Measurements from ENCODE around the gene CDH4.

Gene CDH4

DNA sequence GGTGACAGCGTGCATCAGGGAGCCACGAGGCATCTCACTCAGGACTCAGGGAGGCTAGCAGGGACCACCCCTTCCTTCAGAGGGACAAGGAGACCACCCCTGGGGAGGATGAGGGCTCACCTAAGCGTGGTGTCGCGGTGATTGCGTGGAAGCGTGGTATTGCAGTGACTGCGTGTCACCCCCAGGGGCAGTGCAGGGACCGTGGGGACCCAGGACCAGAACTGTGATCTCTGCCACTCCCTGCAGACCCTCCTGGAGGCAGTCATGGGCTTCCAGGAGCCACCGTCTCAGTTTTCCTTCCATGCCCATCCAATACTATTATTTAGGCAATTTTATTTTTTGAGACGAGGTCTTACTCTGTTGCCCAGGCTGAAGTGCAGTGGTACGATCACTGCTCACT lies 666.5 kb downstream of the CDH4 start:
- DNase-seq (ENCODE audit: low read depth), result no peak

- no peak for DNase-seq (ENCODE audit: low read depth)
Observed at GRCh38 chr20:61919239-61919638, 667.2 kb downstream of the CDH4 start.

GRCh38 chr20:61919675-61920365 lies 667.8 kb downstream of the CDH4 start:
- DNase-seq (ENCODE audit: low read depth), result no peak

GRCh38 chr20:61922411-61922810 lies 670.4 kb downstream of the CDH4 start:
- no peak for DNase-seq (ENCODE audit: low read depth)

DNA sequence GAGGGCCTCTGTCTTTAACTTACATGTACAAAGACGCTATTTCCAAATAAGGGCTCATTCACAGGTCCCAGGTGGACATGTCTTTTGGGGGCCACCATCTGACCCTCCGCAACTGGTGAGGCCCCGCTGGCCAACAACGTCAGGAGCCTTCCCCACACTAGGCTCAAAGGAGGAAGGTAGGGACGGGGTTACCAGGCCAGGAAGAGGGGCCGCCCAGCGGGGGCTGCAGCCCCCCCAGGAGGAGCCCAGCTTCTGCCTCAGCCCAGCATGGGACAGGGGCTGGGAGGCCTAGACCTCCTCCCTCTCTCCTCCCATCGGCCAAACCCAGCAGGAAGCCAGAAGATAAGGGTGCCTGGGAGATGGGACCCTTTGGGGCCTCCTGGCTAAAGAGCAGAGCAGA lies 670.9 kb downstream of the CDH4 start:
- DNase-seq (ENCODE audit: low read depth), result no peak

- DNase-seq (ENCODE audit: low read depth), result no peak
Observed at GRCh38 chr20:61923371-61924166, 671.5 kb downstream of the CDH4 start.

DNA sequence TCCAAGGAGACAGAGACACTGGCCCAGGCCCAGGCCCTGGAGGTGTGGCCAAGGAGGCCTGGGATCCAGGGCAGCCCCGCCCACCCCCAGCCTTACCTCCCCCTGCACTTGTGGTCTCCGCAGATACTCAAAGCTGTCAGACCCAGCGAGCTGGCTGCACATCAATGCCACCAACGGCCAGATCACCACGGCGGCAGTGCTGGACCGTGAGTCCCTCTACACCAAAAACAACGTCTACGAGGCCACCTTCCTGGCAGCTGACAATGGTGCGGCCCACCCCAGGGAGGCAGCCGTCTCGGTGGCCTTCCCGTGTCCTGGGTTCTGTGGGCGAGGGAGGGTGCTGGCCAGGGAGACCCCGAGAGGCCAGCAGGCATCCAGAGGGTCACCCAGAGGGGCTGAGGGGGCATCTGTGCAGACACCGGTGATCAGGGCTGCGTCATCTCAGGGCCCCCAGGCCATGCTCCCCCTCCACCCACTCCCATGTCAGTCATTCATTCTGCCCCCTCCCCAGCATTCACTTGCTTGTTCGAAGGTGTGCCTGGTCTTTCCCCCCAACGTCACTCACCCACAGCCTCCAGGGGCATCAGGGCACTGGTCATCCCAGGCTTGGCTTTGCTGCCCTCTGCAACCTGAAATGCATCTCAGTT lies 672.3 kb downstream of the CDH4 start:
- DNase-seq (ENCODE audit: low read depth), result no peak

DNA sequence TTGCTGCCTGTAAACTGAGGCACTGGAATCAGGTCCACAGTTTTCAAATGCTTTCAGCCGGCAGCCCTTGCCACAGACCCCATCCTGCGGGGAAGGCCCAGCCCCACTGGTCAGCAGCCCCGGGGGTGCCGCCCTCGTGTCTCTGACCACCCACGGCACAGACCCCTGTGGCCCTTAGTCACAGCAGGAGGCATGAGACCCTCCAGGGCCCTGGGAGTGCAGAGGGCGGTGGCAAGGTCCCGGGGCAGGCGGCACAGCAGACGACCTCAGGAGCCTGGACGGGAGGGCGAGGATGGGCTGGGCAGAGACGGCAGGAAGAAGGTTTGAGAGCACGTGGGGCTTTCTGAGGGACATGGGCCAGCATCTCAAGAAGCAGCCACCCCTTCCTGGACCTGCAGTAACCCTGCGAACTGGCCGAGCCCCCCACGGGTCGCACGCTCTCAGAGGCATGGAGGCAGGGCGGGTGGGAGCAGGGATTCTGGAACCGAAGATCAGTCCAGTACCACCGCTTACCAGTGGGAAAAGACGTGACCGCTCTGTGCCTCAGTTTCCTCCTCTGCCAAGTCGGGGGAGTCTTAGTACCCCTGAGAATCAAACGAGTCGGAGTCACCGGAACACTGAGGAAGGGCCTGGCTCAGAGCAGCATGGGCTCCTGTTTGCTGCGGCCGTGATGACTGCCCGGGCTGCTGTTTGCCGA lies 672.9 kb downstream of the CDH4 start:
- DNase-seq (ENCODE audit: low read depth), result no peak

DNA sequence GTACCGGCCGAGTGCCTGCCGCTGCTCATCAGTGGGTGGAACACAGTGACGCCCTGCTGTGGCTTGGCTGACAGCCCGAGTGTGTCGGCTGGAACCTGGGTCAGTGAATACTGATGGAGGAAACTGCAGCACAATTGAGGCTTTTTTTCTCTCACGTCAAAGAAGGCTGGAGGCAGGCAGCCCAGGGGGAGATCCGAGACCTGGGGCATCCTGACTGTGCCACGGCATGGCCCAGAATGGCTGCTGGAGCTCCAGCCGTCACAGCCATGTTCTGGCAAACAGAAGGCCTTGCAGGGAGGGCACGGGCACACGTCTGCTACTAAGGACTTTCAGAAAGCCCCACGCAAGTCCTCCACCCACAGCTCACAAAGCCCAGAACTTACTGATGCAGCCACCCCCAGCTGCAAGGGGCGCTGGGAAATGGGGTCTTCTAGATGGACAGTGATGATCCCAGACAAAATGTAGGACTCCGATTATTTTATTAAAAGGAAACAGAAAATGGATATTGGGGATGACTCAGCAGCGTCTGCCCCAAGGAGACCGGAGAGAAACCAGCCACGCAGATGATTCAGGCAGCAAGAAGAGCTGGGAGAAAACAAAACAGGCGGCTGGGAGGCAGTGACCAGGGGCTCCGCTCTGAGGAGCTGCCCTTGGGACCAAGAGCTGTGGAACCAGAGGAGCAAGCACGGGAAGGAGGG lies 673.6 kb downstream of the CDH4 start:
- no peak for DNase-seq (ENCODE audit: low read depth)

GRCh38 chr20:61926253-61926613 lies 674.2 kb downstream of the CDH4 start:
- DNase-seq (ENCODE audit: low read depth), result no peak

DNA sequence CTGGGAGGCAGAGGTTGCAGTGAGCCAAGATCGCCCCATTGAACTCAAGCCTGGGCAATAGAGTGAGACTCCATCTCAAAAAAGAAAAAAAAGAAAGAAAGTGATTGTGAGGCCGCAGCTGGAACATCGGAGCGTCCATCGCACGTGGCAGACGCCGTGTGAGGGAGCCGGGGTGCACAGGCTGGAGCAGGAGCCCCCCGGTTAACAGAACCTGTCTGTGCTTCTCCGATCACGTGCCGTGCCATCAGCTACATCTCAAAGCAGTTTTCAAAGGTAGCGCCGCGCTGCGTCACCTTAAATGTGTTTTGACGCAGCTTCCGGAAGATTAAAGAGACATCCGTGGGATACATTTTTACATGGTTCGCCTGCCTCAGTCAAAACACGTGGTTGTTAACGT lies 674.7 kb downstream of the CDH4 start:
- no peak for DNase-seq (ENCODE audit: low read depth)

- DNase-seq (ENCODE audit: low read depth), result no peak
Observed at GRCh38 chr20:61927193-61927825, 675.2 kb downstream of the CDH4 start.

DNA sequence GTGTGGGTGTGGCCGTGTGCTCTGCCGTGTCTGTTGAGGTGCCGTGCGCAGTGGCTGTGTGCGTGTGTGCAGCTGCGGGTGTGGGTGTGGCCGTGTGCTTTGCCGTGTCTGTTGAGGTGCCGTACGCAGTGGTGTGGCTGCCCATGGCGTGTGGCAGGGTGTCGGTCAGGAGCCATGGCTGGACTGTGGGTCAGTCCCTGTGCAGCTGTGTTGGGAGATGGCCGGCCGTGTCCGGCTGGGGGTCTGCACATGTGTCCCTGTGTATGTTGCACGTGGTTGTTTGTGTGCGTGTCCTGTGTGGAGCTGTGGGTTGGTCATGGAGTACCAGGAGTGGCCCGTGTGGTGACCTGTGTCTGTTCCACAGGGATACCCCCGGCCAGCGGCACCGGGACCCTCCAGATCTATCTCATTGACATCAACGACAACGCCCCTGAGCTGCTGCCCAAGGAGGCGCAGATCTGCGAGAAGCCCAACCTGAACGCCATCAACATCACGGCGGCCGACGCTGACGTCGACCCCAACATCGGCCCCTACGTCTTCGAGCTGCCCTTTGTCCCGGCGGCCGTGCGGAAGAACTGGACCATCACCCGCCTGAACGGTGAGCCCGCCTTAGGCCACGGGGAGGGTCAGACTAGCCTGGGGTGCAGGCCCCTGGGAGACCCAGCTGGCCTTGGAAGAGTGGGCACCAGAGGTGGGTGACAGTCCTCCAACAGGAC lies 675.9 kb downstream of the CDH4 start:
- no peak for DNase-seq (ENCODE audit: low read depth)

DNA sequence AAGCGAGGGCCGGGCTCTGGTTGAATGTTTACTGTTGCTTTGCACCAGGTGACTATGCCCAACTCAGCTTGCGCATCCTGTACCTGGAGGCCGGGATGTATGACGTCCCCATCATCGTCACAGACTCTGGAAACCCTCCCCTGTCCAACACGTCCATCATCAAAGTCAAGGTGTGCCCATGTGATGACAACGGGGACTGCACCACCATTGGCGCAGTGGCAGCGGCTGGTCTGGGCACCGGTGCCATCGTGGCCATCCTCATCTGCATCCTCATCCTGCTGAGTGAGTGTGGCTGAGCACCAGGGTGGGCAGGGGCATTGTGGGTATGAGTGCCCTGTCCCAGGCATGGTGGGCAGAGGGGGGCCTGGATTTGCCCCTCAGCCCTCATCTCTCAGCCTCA lies 677.5 kb downstream of the CDH4 start:
- no peak for DNase-seq (ENCODE audit: low read depth)

DNA sequence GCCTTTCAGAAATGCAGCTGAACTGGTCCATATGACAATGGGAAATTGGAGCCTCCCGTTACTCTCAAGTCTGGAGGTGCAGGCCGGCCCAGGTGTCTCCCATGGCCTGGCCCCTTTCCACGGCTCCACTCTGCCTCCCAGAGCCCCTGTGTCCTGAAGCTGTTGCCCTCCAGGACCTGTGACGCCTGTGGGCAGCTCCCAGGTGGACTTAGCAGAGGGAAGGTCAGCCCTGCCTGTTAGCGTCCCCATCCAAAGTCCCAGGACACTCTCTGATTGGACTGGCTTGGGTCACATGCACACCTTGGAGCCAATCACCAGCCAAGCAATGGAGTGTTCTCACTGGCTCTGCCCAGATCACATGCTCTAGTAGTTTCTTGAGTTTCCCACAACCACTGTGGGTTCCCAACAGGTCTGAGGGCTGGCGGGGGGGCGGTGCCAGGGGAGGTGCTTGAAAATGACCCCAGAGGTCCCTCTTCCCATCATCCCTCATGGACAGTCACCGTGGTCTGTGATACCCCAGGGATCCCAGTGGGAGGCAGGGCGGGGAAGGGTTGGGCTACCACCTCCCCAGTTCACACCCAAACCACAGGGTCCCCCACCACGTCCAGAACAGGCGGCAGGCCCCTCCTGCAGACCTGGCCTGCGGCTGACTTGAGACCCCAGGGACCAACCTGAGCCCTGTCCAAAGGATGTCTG lies 678.1 kb downstream of the CDH4 start:
- DNase-seq (ENCODE audit: low read depth), result no peak

DNA sequence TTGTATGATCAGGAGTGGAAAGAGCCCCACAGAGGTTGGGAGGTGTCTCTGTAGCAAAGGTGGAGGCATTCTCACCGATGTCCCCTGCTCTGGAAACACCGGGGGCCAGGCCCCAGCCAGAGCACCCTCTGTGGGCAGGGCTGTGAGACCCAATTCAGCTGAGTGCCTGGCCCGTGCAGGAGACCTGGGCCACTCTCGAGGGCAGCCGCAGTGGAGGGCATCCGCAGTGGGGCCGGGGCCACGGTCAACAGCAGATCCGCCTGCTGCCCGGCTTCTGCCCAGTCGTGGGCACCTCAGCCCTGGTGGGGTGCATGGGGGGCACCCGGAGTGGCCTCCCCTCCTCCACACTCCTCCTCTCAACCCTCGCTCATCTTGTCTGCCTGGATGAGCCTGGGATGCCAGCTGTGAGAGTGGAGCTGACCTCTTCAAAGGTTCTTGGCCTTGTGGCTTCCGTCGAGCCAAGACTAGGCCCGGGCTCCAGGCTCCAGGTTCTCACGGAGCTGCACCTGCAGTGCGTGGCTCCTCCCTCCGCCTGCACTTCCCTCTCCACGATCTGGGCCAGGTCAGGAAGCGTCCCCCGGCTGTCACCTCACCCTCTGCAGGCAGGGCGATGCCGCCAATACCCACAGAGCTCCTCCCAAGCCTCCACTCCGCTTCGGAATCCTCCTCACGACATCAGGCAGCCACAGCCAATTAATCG lies 678.9 kb downstream of the CDH4 start:
- no peak for DNase-seq (ENCODE audit: low read depth)

GRCh38 chr20:61931476-61932198 lies 679.6 kb downstream of the CDH4 start:
- no peak for DNase-seq (ENCODE audit: low read depth)

GRCh38 chr20:61932199-61932592 lies 680.1 kb downstream of the CDH4 start:
- no peak for DNase-seq (ENCODE audit: low read depth)
